Fibroblast of skin of left quadriceps (primary cell): ENCODE data around the gene FITM2.
"Not testable (repeated sequence)": the region's sequence is repeated elsewhere in the genome, so short reads cannot be mapped to it uniquely, and the experiment has no call there.

ENCODE experiments used
- DNase-seq, 2 experiments: peaks; one replicate each; pipeline ENCODE4 v3.0.0-alpha.2; 2013; ENCODE audit warnings: low read depth in 2 of 2

FITM2 gene, protein sequence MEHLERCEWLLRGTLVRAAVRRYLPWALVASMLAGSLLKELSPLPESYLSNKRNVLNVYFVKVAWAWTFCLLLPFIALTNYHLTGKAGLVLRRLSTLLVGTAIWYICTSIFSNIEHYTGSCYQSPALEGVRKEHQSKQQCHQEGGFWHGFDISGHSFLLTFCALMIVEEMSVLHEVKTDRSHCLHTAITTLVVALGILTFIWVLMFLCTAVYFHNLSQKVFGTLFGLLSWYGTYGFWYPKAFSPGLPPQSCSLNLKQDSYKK

DNA sequence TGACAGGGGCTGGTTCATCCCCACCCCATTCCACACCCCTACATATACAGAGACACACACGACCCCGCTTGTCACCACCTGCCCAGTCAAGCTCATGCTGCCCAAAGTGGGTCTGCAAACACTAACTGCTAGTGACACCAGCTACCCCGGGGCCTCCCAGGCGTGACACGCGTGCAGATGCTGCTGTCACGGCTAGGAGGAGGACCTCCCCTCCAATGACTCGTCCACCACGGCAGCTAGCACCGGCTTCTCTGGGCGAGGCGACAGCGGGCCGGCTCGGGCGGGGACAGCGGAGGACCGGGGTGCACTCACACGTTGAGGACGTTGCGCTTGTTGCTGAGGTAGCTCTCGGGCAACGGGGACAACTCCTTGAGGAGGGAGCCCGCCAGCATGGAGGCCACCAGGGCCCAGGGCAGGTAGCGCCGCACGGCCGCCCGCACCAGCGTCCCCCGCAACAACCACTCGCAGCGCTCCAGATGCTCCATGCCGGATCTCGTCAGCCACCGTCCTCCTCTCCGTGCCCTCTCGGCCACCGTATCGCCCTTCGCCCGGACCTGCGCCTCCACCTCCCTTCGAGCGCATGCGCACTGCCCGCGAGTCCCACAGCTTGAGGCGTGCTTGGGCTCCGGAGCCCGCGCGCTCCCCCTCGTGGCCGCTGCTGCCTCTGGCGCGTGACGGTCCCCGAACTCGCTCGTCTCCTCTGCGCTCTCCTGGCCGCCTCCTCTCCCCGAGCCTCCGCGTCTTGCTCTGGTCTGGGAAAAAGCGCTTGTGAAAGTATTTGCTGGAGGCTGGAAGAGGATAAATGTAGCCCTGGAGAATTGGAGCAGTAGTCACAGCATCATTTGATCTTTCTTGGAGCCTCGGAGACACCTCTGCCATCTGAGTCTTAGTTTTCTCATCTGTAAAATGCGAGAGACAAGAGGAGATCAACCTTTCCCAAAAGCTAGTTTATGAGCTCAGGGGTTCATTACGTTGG lies at the start of gene FITM2:
Gene FITM2 (minus strand): TSS at position 539 of the 976 bp plus-strand sequence. CDS start 54 bp downstream, at position 485.
- DNase-seq: peak; percentile 92

DNA sequence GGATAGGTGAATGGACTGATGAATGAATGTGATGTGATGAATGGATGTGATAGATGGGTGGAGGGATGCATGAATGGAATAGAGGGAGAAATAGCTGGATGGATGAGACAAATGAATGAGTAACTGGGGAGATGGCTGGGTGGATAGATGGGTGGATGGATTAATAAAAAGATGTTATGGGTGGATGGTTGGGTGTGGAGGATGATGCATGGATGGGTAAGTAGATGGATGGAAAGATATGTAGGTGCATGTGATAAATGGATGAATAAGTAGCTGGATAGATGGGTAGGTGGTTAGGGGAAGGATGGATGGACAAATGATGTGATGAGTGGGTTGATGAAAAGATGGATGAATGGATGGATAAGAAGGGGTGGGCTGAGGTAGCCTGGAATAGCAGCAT lies 49.2 kb upstream of the FITM2 start:
- DNase-seq: no peak

DNA sequence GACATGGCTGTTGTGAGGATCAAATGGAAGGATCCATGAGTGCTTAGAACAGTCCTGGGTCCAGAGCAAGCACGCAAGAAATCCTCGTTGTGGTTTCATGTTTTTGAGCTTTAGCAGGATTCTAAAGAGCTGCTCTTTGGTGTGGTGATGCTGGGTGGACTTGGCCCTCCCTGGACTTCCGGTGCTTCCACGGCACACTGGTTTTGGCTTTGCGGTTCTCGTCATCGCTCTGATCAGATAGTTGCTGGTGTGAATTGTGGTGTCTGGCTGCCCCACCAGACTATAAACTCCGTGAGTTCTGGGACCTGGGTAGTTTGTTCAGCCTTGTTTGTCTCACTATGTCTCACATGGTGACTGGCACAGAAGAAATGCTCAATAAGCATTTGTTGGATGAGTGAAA lies 47.8 kb upstream of the FITM2 start:
- DNase-seq: no peak

DNA sequence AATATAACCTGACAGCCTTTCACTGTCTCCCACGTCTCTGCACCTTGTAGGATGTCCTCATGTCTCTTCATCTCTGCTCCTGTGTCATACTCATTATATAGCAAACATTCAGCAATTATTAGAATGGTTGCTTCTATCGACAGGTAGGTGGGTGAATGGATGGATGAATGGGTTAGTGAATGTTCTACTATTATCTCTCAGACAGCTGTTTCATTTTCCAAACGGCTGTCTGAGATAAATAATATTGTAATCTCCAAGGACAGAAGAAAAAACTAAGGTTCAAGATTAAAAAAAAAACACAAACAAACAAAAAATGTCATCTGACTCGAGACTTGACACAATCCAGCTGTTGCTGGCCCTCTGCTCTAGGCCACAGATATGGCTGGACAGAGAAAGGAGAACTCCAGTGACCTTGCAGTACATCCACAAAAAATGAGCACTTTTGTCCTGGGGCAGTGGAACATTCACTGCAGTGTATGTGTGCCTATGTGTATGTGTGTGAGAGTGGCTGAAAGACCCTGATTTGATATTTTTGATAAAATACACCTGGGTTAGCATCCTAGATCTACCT lies 46.6 kb upstream of the FITM2 start:
- no peak for DNase-seq

DNA sequence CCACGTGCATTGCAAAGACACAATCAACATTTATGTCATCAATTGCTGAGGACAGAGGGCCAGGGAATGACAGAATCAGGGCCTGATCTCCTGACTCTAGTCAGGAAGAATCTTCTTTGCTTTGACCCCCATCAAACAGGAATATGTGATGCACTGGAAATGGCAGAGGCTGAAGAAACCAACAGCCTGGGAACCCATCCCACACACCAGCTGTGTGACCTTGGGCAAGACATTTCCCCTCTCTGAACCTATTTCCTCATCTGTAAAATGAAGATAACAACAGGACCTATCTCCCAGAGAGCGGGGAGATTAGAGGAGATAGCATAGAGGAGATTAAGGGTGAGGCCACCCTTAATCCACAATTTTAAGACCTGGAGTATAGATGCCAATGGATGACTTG lies 46.0 kb upstream of the FITM2 start:
- no peak for DNase-seq

DNA sequence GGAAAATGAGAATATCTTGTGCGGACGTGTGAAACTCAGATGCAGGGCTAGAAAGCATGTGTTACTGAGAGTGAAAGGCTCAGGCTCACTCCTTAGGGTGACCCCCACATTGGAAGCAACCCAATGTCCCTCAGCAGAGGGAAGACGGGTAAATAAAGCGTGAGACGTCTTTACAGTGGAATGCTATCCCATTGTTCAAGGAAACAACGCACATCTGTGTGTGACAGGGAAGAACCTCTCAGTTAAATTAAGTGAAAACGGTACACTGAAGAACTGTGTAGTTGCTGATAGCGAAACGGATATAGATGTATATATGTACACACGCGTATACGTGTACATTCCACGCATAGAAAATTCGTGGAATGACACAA lies 45.3 kb upstream of the FITM2 start:
- DNase-seq: no peak

DNA sequence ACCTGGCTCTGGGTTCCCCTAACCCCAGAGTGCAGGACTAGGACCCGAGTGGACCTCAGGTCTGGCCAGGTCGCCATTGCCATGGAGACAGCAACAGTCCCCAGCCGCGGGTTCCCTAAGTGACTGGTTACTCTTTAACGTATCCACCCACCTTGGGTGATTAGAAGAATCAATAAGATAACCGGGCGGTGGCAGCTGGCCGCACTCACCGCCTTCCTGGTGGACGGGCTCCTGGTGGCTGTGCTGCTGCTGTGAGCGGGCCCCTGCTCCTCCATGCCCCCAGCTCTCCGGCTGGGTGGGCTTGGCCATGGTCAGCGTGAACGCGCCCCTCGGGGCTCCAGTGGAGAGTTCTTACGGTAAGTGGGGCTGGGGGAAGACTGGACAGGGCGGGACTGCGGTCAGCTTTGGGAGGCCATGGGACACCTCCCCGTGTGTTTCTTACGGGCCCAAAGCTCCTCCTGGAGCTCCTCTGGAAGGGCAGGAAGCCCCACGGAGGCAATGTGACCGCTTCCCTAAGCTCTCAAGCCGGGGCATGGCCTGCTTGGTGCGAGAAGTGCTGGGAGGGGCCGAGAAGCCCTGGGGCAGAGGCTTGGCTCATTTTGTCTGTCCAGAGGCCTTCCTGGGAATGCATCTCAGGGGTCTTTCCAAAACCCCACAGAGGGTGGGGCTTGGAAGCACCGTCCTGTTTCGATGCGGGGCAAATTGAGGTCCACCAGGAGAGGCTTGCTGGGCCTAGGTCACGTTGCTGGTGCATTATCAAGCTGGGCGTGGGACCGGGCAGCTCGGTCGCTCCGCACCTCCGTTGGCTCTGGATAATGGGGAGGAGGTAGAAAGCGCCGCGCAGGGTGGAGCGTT lies 44.7 kb upstream of the FITM2 start, which contains the start of gene HNF4A:
Gene HNF4A (plus strand): TSS at position 202 of the 855 bp plus-strand sequence. CDS start 106 bp downstream, at position 308.
- DNase-seq: no peak

DNA sequence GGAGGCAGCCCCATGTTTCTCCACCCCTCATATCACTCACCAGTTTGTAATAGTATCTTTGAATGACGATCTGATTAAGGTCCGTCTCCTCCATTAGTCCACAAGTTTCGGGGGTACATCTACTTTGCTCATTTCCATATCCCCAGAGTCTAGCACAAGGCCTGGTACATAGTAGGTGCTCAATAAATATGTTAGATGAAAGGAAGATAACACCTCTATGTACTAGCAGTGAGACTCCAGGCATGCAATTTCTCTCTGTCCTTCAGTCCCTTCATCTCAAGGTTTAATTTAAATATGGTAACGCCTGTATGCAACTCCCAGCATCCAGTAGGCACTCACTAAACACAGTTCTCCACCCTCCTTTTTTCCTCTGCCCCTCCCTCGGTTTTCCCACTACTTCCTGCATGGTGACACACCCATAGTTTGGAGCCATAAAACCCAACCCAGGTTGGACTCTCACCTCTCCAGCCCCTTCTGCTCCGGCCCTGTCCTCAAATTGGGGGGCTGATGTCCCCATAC lies 44.0 kb upstream of the FITM2 start:
- no peak for DNase-seq

DNA sequence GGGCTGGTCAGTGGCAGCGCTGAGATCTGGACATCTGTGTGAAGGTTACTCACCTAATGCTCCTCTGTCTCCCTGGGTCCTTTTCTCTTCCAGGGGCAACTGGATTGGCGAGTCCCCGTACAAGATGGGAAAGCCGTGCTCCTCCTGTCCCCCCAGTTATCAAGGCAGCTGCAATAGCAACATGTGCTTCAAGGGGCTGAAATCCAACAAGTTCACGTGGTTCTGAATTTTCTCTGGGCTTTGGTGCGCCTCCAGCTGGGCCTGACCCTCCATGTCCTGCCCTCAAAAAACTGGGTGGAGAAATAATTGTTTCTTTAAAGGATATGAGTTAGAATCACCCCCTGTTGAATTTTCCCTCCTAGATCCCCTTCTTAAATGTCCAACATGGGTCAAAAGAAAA lies 39.6 kb upstream of the FITM2 start:
- no peak for DNase-seq

DNA sequence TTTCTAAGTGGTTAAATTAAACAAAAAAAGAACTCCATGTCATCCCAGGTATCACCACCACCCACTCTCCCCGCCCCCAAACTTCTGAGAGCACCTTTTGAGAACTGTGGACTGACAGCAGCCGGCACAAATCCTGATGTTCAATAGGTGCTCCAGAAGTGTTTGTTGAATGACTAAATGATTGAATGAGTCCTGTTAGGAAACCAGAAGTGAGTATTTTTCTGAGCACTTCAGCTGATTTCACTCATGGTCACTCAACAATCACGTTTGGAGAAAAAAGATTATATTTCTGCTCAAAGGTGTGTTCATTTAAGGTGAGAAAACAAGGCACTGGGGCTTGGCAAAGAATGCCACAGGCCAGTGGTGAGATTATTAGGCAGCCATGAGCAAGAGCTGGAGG lies 38.3 kb upstream of the FITM2 start:
- no peak for DNase-seq

DNA sequence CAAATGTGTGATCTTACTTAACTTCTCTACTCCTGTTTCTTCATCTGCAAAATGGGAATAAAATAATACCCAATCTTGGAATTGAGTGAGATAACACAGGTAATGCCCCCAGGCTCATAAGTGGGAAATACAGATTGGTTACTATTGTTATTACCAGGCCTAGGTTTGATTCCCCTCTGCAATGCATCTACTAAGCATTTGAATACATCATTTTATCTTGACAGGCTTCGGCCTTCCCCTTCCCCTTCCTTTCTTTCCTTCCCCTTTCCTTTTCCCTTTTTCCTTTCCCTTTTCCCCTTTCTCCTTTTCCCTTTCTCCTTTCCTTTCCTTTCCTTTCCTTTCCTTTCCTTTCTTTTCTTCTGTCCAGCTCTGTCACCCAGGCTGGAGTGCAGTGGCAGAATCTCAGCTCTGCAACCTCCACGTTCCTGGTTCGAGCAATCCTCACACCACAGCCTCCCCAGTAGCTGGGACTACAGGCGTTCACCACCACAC lies 37.2 kb upstream of the FITM2 start:
- DNase-seq: no peak

DNA sequence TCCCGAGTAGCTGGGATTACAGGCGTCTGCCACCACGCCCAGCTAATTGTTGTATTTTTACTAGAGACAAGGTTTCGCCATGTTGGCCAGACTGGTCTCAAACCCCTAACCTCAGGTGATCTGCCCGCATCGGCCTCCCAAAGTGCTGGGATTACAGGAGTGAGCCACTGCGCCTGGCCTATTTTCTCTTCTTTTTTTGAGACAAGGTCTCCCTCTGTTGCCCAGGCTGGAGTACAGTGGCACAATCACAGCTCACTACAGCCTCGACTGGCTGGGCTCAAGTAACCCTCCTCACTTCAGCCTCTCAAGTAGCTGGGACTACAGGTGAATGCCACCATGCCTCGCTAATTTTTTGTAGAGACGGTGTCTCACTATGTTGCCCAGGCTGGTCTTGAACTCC lies 34.9 kb upstream of the FITM2 start:
- not testable (repeated sequence) for DNase-seq

DNA sequence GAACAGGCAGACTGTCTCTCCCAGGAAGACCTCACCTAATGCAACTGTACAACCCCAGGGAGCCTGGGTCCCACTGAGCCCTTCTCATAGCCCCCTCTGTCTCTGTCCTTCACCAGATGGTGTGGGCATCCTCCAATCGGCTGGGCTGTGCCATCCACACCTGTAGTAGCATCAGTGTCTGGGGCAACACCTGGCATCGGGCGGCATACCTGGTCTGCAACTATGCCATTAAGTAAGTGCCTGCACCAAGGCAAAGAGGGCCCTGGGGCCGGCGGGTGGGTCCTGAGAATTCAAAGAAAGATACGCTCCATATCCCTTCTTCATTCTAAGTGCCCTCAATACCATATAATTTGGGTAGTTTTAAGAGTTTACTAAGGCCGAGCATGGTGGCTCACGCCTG lies 34.1 kb upstream of the FITM2 start:
- DNase-seq: no peak

DNA sequence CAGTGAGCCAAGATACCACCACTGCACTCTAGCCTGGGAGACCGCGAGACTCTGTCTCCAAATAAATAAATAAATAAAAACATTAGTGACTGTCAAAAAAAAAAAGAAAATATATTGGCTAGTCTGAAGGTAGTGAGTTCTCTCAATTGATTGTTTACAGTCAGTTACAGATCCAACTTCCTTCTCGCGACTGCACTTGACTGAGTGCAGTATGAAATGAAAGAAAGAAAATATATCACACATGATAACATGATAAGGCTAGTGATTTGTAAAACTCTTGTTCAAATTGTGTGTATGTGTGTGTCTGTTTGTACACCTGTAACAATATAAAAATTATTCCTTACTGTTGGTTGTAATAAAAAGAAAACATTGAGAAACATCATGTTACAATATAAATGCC lies 33.7 kb upstream of the FITM2 start:
- no peak for DNase-seq

DNA sequence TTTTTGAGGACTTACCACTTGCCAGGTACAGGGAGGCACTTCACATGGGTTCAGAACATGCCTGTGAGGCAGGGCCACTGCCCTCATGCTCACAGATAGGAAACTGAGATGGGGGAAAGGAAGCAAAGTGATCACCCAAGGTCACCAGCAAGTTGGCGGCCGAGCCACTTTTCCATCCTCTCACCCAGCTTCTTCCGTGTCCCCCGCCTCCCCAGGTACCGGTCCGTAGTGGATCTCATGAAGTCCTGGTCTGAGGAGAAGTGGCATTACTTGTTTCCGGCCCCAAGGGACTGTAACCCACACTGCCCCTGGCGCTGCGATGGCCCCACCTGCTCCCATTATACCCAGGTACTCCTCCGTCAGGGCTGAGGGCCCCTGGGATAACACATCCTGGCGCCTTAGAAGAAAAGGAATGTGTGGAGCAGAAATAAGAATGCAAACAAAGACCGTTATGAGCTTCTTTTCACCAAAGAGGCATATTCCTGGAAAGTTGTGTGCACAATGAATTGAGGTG lies 32.2 kb upstream of the FITM2 start:
- no peak for DNase-seq

DNA sequence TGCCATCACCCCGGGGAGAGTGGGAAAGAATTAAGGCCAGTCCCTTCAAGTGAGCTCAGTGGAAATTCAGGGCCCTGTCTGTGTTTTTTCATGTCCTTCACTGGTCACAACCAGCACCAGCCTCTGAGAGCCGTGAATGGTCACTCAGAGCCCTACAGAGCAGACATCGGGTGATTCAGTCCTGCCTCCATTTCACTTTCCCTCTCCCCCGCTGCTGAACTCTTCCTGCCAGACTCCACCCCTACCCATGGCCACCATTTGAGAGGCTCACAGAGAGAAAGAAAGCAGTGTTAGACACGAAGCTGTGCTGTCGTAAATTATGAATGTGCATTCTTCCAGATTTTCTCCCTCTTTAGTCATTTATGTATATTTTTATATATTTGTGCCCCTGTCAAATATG lies 31.2 kb upstream of the FITM2 start:
- DNase-seq: no peak

DNA sequence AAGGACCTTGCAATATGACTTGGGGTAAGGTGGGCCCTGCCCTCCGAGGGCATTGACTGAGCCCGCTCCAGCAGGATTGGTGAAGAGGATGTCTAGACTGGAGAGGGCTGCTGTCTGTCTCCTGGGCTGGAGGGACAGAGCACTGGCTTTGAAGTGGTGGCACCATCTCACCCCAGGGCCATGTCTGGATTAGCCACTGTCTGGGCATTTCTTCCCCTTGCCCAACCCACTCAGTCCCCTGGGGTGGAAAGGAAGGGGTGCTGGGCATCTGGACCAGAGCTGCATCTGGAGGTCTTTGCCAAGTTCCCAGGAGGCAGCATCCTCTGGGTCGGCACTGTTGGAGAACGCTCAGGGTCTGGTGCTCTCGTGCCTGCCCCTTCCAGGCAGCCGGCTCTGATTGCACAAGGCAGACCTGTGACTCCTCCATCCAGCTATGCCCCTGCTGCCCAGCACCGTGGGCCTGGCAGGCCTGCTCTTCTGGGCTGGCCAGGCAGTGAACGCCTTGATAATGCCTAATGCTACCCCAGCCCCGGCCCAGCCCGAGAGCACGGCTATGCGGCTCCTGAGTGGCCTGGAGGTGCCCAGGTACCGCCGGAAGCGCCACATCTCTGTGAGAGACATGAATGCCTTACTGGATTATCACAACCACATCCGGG lies 25.9 kb upstream of the FITM2 start, which contains the start of gene R3HDML:
Gene R3HDML (plus strand): TSS at position 319 of the 656 bp plus-strand sequence. CDS start 115 bp downstream, at position 434.
- no peak for DNase-seq

DNA sequence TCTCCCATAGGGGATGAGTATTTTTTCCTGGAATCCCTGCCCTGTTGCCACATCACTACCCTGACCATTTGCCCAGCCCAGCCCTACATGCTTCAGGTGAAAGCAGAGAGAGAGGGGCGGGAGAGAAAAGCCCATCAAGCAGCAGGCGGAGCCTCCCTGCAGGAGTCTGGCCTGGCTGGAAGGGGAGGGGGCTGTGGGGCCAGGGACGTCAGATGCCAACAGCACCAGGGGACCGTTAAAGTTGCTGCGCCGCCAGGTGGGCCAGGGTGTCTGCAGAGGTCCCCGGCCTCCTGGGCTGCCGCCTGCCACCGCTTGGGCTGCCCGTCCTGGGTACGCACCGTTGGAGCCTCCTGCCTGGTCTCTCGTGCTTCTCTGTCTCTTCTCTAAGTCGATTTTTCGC lies 25.1 kb upstream of the FITM2 start:
- DNase-seq: no peak

DNA sequence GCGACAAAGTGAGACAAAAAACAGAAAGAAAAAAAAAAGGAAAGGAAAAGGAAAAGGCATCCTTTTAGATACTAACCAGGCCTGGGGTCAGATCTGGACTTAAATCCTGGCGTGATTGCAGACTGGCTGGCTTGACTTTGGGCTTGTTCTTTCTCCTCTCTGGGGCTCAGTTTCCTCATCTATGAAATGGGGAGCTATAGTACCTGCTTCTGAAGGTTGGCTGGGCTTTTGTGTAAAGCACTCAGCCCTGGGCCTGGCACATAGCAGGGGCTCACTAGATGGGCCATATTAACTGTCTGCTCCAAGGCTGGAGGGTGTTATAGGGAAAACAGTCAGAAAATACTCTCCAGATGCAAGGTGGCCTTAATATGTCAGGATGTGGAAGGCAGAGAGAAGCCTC lies 24.7 kb upstream of the FITM2 start:
- DNase-seq: no peak

DNA sequence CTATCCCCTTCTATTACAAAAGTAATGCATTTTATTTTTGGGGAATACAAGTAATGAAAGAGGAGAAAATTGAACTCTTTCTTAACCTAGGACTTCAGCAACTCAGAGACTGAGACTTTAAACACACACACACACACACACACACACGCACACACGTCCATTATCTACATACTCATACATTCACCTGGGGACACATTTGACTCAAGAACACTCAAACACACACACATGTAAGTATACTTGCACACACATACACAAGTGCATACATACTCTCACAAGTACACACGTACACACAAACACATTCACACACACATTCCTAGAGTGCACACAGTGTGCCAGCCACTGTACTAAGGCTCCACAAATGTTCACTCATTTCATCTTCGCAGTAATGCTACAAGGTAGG lies 23.7 kb upstream of the FITM2 start:
- DNase-seq: no peak
